RWPE2 (cell line): ENCODE data around the gene BIN1.

Experiments used
- ATAC-seq: fragments of 200-7000 bp; cut with Tn5 transposase; 3 replicates; pipeline ENCODE4 v1.9.1; 2021; ENCODE audit warnings: low read depth
- DNase-seq: peaks from one replicate; pipeline ENCODE4 v3.0.0-alpha.2; 2020; ENCODE audit warnings: low spot score
- H3K27ac ChIP-seq: fragments of 450-650 bp; 2 replicates; pipeline ENCODE4 v1.5.1; 2017; ENCODE audit warnings: mild to moderate bottlenecking; ENCODE audit not compliant: poor library complexity, severe bottlenecking
- H3K27me3 ChIP-seq: fragments of 250-450 bp; sonication (Bioruptor Pico); 2 replicates; pipeline ENCODE4 v1.5.1; 2021; ENCODE audit warnings: mild to moderate bottlenecking, moderate library complexity; ENCODE audit not compliant: insufficient read depth, poor library complexity, severe bottlenecking
- H3K36me3 ChIP-seq: fragments of 250-450 bp; sonication (Bioruptor Pico); 2 replicates; pipeline ENCODE4 v1.5.1; 2020; ENCODE audit warnings: low read depth, mild to moderate bottlenecking, moderate library complexity
- H3K4me1 ChIP-seq: fragments of 250-450 bp; sonication (Bioruptor Pico); 2 replicates; pipeline ENCODE4 v1.5.1; 2021; ENCODE audit warnings: mild to moderate bottlenecking, moderate library complexity; ENCODE audit not compliant: insufficient read depth, poor library complexity, severe bottlenecking
- H3K4me3 ChIP-seq: fragments of 250-450 bp; sonication (Bioruptor Pico); 2 replicates; pipeline ENCODE4 v1.5.1; 2021; ENCODE audit warnings: mild to moderate bottlenecking, moderate library complexity; ENCODE audit not compliant: severe bottlenecking
- H3K9me3 ChIP-seq: fragments of 250-450 bp; sonication (Bioruptor Pico); 2 replicates; pipeline ENCODE4 v1.5.1; 2021; ENCODE audit warnings: mild to moderate bottlenecking, moderate library complexity; ENCODE audit not compliant: severe bottlenecking
- CTCF ChIP-seq: fragments of 450-650 bp; IDR thresholded peaks from one replicate; pipeline ENCODE4 v1.5.1; 2017; ENCODE audit warnings: mild to moderate bottlenecking, moderate library complexity; ENCODE audit not compliant: poor library complexity, severe bottlenecking

BIN1 gene

GRCh38 chr2:127097841-127098651, 8.9 kb downstream of the BIN1 start:
- ATAC-seq (no peak), DNase-seq (no peak)
- H3K36me3 ChIP-seq = no peaks in the 10 kb centered on the region
- H3K4me1 ChIP-seq = peaks cover 25% of the 10 kb centered on the region
- H3K27me3 ChIP-seq = no peaks in the 10 kb centered on the region
- no peaks in the 10 kb centered on the region for H3K9me3 ChIP-seq
- H3K4me3 ChIP-seq = no peak overlapping the region
- TF ChIP-seq CTCF = no peak
- no peak overlapping the region for H3K27ac ChIP-seq

GRCh38 chr2:127097471-127097765, 9.5 kb downstream of the BIN1 start:
- Histone ChIP-seq H3K27ac (no peak overlapping the region), H3K9me3 (no peaks in the 10 kb centered on the region), H3K4me1 (peaks cover 27% of the 10 kb centered on the region), H3K27me3 (no peaks in the 10 kb centered on the region), H3K4me3 (no peak overlapping the region), H3K36me3 (no peaks in the 10 kb centered on the region)
- no peak for TF ChIP-seq CTCF
- ATAC-seq (no peak), DNase-seq (no peak)

- no peak for DNase-seq
- H3K36me3 ChIP-seq = no peaks in the 10 kb centered on the region
- ATAC-seq = no peak
- H3K27ac ChIP-seq = no peak overlapping the region
- H3K9me3 ChIP-seq = no peaks in the 10 kb centered on the region
- peaks cover 27% of the 10 kb centered on the region for H3K4me1 ChIP-seq
- no peak overlapping the region for H3K4me3 ChIP-seq
- TF ChIP-seq CTCF = no peak
- H3K27me3 ChIP-seq = no peaks in the 10 kb centered on the region
Measured at GRCh38 chr2:127096718-127097470, 10.1 kb downstream of the BIN1 start.

- Histone ChIP-seq H3K4me3 (no peak overlapping the region), H3K27me3 (no peaks in the 10 kb centered on the region), H3K4me1 (peaks cover 26% of the 10 kb centered on the region), H3K27ac (no peak overlapping the region), H3K36me3 (no peaks in the 10 kb centered on the region), H3K9me3 (no peaks in the 10 kb centered on the region)
- DNase-seq (no peak), ATAC-seq (no peak)
- no peak for TF ChIP-seq CTCF
Measured at GRCh38 chr2:127096280-127096679, 10.7 kb downstream of the BIN1 start.

- Histone ChIP-seq H3K4me3 (no peak overlapping the region), H3K27me3 (no peaks in the 10 kb centered on the region), H3K36me3 (no peaks in the 10 kb centered on the region), H3K9me3 (no peaks in the 10 kb centered on the region), H3K27ac (peak overlapping the region; percentile 10), H3K4me1 (peaks cover 21% of the 10 kb centered on the region)
- no peak for ATAC-seq
- no peak for DNase-seq
- TF ChIP-seq CTCF = no peak
Measured at GRCh38 chr2:127095784-127096183, 11.2 kb downstream of the BIN1 start.
